Nephron (organoid): ENCODE results near the gene CDKN1A.

Experiments
- H3K27ac Mint-ChIP-seq, 3 experiments: 2 replicates each; pipeline ENCODE4 v1.8.0; 2020; ENCODE audit warnings: mixed read lengths in 3 of 3, mild to moderate bottlenecking in 2 of 3, moderate library complexity in 1 of 3
- H3K27me3 Mint-ChIP-seq: 2 replicates; pipeline ENCODE4 v1.8.0; 2021; ENCODE audit warnings: low read depth, mild to moderate bottlenecking, moderate library complexity, mixed read lengths
- H3K36me3 Mint-ChIP-seq: 2 replicates; pipeline ENCODE4 v1.8.0; 2020; ENCODE audit warnings: low read depth, mixed read lengths
- H3K4me1 Mint-ChIP-seq: 2 replicates; pipeline ENCODE4 v1.8.0; 2020; ENCODE audit warnings: mixed read lengths
- H3K4me3 Mint-ChIP-seq, 3 experiments: 2 replicates each; pipeline ENCODE4 v1.8.0; 2020; ENCODE audit warnings: mild to moderate bottlenecking in 3 of 3, mixed read lengths in 3 of 3, moderate library complexity in 2 of 3
- H3K9me3 Mint-ChIP-seq: 2 replicates; pipeline ENCODE4 v1.8.0; 2020; ENCODE audit warnings: mixed read lengths
- CTCF ChIP-seq, 3 experiments: fragments of 200-600 bp; sonication (generic); IDR thresholded peaks; one replicate each; pipeline ENCODE4 v1.5.0; 2021; ENCODE audit warnings: antibody characterized with exemption in 3 of 3; ENCODE audit not compliant: unreplicated experiment in 3 of 3

CDKN1A gene

DNA sequence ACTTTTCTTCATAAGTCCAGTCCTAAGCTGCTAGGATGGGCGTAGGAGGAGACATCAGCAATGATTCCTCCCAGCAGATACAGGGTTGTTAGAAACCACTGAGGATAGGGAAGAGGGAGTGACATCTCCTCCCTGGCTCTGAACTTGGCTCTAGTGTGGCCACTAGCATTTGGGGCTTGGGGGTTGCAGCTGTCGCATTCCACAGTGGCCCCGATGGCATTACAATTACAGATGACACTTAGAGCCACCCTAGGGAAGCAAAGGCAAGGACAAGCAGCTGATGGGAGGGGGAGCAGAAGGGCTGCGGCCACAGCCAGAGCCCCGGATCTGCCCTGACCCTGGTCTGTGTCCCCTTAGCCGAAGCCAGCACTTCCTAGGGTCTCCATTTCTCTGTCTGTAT lies 9.5 kb upstream of the CDKN1A start:
- Mint-ChIP-seq H3K4me1 (peaks cover 38% of the 10 kb centered on the region), H3K36me3 (no peaks in the 10 kb centered on the region), H3K9me3 (no peaks in the 10 kb centered on the region), H3K4me3 (peak overlapping the region in 1 of 3 experiments; percentile 14), H3K27ac (peak overlapping the region in 2 of 3 experiments; percentile 31 to 44), H3K27me3 (peaks cover 8% of the 10 kb centered on the region)
- no peak for TF ChIP-seq CTCF (IDR thresholded peaks at IDR 0.05; ENCODE audit: unreplicated experiment in 3 of 3)

GRCh38 chr6:36670271-36670670 lies 8.2 kb upstream of the CDKN1A start:
- TF ChIP-seq CTCF (IDR thresholded peaks at IDR 0.05; ENCODE audit: unreplicated experiment in 3 of 3), result no peak
- Mint-ChIP-seq H3K27ac (no peak overlapping the region), H3K4me1 (peaks cover 45% of the 10 kb centered on the region), H3K27me3 (peaks cover 11% of the 10 kb centered on the region), H3K36me3 (no peaks in the 10 kb centered on the region), H3K9me3 (no peaks in the 10 kb centered on the region), H3K4me3 (no peak overlapping the region)

GRCh38 chr6:36671687-36672375 lies 6.7 kb upstream of the CDKN1A start:
- no peaks in the 10 kb centered on the region for H3K36me3 Mint-ChIP-seq
- no peak overlapping the region for H3K4me3 Mint-ChIP-seq
- H3K27ac Mint-ChIP-seq, result no peak overlapping the region
- H3K27me3 Mint-ChIP-seq, result peaks cover 18% of the 10 kb centered on the region
- no peak for TF ChIP-seq CTCF (IDR thresholded peaks at IDR 0.05; ENCODE audit: unreplicated experiment in 3 of 3)
- H3K4me1 Mint-ChIP-seq, result peaks cover 48% of the 10 kb centered on the region
- H3K9me3 Mint-ChIP-seq, result no peaks in the 10 kb centered on the region

DNA sequence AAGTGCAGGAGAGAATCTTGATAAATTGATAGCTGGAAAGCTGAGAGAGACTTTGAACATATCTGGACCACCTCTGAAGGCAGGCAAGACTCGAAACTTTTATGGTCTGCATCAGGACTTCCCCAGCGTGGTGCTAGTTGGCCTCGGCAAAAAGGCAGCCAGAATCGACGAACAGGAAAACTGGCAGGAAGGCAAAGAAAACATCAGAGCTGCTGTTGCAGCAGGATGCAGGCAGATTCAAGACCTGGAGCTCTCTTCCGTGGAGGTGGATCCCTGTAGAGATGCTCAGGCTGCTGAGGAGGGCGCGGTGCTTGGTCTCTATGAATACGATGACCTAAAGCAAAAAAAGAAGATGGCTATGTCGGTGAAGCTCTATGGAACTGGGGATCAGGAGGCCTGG lies 4.6 kb upstream of the CDKN1A start:
- H3K4me1 Mint-ChIP-seq, result peaks cover 48% of the 10 kb centered on the region
- TF ChIP-seq CTCF (IDR thresholded peaks at IDR 0.05; ENCODE audit: unreplicated experiment in 3 of 3), result no peak
- H3K4me3 Mint-ChIP-seq, result peak overlapping the region in 1 of 3 experiments; percentile 34
- no peaks in the 10 kb centered on the region for H3K9me3 Mint-ChIP-seq
- H3K36me3 Mint-ChIP-seq, result no peaks in the 10 kb centered on the region
- peak overlapping the region in 1 of 3 experiments; percentile 5 for H3K27ac Mint-ChIP-seq
- H3K27me3 Mint-ChIP-seq, result peaks cover 27% of the 10 kb centered on the region

DNA sequence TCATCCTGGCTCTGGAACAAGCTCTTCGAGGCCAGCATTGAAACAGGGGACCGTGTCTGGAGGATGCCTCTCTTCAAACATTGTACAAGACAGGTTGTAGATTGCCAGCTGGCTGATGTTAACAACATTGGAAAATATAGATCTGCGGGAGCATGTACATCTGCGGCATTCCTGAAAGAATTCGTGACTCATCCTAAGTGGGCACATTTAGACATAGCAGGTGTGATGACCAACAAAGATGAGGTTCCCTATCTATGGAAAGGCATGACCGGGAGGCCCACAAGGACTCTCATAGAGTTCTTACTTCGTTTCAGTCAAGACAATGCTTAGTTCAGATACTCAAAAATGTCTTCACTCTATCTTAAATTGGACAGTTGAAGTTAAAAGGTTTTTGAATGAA lies 3.6 kb upstream of the CDKN1A start:
- no peak for TF ChIP-seq CTCF (IDR thresholded peaks at IDR 0.05; ENCODE audit: unreplicated experiment in 3 of 3)
- Mint-ChIP-seq H3K9me3 (no peaks in the 10 kb centered on the region), H3K27me3 (peaks cover 28% of the 10 kb centered on the region), H3K4me1 (peaks cover 37% of the 10 kb centered on the region), H3K27ac (peak overlapping the region in 1 of 3 experiments; percentile 65), H3K36me3 (no peaks in the 10 kb centered on the region), H3K4me3 (peak overlapping the region in 2 of 3 experiments; percentile 3 to 57)
